GM19397 (cell line): ENCODE results near the gene MCUB.

Experiments used
- ATAC-seq: cut with Tn5 transposase; IDR thresholded peaks from one replicate; pipeline ENCODE4 v1.9.1; 2021; ENCODE audit warnings: mild to moderate bottlenecking, moderate library complexity; ENCODE audit not compliant: unreplicated experiment

The MCUB gene

DNA sequence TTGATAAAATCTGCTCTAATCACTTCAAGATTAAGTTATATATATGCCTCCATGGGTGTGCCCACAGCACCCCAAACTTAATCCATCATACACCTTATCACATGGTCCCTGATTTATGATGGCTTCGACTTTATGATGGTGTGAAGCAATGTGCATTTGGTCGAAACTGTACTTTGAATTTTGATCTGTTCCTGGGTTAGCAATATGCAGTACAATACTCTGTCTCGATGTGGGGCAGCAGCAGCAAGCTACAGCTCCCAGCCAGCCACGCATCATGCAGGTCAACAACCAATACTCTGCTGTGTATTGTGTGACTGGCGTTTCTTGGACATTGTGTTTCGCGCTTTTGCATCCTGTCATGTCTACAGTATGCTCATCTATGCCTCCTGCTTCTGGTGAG, 62.6 kb downstream of the MCUB start:
- no peak for ATAC-seq

DNA sequence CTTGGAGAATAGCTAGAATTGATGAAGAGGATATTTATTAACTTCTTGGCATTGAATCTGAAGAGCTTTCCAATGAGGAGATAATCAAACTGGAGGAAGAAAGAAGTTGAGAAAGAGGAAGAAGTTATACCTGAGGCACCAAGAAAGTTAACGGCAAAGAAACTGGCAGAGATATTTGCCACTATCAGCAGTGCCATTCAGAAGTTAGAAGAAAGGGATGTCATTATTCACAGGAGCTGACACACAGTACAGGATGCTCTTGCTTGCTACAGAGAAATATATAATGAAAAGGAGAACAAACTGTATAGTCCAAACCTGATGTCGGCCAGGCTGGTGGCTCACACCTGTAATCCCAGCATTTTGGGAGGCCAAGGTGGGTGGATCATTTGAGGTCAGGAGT, 64.5 kb downstream of the MCUB start:
- no peak for ATAC-seq

DNA sequence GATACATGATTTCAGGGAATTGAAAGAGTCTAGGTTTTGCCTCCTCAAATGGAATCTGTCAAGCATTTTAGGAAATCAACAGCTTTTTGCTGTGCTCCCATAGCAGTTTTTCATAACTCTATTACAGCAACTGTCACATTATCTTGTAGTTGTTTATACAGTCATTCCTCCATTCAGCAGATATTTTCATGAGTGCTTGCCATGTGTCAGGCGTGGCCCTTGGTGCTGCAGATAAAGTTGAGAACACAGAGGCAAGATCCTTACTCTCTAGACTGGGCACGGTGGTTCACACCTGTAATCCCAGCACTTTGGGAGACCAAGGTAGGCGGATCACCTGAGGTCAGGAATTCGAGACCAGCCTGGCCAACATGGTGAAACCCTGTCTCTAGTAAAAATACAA, 67.3 kb downstream of the MCUB start:
- ATAC-seq = no peak

DNA sequence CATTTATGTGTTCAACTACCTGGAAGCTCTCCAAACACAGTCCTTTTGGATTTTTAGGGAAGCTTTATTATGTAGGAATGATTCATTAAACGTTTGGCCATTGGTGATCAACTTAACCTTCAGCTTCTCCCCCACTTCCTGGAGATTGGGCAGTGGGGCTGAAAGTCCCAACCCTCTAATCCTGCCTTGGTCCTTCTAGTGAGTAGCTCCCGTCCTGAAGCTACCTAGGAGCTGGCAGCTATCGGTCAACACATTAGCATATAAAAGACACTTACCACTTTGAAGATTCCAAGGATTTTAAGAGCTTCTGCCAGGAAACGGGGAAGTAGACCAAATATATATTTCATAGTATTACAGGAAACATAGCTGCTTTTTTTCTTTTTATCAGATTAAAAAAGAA, 69.7 kb downstream of the MCUB start:
- no peak for ATAC-seq

DNA sequence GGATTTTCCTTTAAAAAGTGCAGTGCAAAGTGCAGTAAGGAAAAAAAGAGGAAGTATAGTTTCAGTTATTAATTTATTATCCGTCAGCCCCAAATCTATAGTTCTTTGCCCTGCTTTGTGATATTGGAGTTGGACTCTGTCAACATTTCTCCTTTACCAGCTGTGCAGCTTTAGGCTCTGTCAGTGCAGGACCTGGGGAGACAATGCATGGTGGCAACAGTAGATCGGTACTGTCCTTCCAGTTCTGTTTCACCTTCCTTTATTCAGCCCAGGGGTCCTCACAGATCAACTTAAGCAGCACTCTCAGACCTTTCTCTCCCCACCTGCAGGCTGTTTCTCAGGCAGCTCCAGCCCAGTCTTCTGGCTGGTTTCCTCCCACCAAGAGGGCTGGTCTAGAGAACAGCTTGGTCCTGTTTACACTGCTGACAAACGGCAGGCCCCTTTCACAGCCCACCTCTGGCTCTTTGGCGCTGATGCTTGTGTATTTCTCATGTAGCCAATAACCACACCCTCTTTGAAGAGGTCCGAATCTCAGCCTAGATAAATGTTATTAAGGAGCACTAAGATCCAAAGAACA, 71.6 kb downstream of the MCUB start:
- no peak for ATAC-seq

DNA sequence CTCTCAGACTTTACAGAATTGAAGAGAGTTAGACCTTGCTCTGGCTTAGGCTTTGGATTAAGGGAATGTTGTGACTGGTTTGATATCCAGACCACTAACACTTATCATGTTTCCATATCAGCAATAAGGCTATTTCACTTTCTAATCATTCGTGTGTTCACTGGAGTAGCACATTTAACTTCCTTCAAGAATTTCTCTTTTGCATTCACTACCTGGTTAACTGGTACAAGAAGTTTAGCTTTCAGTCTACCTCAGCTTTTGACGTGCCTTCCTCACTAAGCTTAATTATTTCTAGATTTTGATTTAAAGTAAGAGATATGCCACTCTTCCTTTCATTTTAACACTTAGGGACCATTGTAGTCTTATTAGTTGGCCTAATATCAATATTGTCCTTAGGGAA, 80.6 kb downstream of the MCUB start:
- no peak for ATAC-seq

DNA sequence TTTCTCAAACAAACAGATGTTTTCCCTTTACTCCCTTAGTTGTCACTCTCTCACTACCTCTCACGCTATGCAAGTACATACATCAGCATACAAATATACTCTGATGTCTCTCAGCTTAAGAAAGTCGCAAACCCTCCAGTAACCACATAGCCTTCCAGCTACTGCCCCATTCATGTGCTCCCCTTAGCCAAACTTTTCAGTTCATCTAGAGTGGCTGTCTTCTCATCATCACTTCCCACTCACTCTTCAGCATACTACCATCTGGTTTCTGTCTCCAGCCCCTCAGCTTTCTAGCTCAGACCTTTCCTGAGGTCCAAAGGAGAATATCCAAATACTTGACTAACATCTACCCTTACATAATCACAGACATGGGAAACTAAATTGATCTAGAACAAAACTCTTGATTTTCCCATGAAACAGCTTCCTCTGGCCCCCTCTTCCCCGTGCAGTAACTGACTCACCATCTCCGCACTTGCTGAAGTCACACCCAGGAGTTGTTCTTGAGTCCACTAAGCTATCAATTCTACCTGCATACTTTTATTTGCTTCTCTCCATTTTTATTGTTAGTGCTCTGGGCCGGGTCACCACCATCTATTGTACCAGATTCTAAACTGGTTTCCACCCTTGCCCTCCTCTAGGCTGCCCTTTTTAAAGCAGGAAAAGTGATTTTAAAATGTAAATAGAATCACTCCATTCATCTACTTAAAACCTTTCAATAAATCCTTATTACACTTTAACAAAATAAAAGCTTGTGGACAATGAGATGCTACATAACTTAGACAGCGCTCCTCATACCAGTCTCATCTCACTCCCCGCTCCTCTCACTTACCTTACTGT, 86.0 kb downstream of the MCUB start:
- no peak for ATAC-seq

DNA sequence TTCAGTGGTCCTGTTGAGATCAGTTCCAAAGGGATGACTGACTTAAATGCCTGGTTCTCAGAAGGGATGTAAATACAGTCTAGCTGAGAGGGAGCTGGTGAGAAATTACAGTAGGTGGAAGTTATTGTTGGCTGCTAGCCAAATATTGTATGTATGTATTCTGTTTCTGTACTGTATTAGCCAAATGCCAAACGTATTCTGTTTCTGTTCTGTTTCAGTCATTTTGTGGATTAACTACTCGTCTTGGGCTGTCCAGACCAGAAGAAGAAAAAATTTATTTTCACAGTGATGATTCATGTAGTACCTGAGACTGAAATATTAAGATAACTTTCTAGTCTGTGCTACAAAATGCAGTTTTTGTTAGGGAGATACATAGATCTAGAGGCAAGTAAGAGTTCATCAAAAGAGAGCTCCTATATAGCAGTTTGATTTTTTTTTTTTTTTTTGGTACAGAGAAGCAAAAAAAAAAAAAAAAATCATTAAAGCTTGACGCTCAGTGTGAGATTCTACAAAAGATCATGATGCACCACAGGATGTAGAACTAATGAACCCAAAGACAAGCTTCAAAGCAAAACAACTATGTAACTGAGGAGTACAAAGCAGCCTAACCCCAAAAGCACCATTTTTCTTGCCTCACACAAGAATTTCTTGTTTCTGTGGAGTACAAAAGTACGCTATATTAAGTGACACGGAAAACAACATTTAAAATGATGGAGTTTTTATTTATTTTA, 88.4 kb downstream of the MCUB start:
- no peak for ATAC-seq

DNA sequence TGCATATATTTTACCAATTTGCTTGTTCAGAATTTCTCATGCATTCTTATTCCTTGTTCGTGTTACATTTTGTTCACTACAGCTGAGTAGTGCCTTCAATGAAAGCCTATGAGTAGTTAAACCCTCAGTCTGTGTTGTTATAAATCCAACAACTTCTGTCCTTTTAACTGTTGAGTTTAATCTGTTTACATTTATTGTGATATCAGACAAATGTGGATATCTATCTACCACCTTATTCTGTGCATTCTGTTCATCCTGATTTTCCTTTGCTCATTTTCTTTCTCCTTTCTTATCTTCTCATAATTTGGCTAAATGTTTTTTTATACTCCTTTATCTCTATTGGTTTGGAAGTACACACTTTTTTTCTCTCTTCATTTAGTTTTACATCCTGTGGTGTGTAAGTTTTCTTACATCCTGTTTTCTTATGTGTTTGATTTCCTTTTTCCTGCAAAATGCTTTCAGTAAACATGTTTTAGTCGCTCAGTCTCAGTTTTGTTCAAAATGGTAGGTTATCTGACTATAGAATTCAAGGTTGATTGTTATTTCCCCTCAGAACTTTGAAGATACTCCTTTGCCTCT, 89.0 kb downstream of the MCUB start:
- no peak for ATAC-seq

DNA sequence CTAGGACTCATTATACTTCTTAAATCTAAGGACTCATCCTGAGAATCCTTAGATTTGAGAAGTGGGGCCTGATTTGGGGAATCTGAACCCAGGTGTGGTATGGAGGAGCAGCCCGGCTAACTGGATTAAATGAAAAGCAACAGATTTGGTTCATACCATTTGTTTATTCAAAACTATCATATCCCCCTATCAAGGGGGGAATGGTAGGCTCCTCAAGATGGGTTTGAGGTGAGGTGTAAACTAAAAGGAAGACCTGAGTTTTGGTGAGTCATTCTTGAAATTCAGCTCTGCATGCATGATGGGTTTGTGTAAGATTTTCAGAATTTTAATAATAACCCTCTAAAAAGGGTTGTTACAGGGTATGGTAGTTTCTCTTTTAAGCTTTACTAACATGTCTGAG, 89.8 kb downstream of the MCUB start:
- ATAC-seq = peak; percentile 68

DNA sequence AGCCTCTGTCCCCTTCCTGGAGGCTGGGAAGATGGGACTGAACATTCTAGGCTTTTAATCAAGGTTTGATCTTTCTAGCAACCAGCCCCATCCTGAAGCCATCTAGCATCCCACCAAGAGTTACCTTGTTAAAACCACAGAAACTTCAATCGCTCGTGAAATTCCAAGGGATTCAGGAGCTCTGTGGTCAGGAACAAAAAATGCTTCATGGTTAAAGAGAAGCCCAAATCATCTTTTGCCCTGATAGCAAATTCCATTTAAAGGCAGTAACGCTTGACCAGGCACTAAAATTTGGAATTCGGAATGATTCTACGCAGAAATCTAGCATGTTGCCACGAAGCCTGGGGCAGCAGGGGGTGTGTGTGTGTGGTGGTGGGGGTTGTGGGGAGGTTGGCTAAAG, 95.3 kb downstream of the MCUB start:
- no peak for ATAC-seq

DNA sequence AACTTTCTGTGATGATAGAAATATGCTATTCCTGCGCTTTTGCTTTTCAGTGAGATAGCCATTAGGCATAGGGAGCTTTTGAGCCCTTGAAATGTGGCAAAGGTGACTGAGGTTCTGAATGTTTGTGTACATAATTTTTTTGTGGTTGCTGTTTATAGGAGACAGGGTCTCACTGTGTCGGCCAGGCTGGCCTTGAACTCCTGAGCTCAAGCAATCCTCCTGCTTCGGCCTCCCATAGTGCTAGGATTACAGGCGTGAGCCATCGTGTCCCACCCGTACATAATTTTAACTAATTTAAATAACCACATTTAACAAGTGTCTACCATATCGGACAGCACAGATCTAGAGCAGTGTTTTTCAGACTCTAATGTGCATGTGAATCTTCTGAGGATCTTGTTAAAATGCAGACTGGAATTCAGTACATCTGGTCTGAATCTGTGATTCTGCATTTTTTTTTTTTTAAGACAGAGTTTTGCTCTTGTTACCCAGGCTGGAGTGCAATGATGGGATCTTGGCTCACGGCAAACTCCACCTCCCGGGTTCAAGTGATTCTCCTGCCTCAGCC, 97.9 kb downstream of the MCUB start:
- no peak for ATAC-seq

DNA sequence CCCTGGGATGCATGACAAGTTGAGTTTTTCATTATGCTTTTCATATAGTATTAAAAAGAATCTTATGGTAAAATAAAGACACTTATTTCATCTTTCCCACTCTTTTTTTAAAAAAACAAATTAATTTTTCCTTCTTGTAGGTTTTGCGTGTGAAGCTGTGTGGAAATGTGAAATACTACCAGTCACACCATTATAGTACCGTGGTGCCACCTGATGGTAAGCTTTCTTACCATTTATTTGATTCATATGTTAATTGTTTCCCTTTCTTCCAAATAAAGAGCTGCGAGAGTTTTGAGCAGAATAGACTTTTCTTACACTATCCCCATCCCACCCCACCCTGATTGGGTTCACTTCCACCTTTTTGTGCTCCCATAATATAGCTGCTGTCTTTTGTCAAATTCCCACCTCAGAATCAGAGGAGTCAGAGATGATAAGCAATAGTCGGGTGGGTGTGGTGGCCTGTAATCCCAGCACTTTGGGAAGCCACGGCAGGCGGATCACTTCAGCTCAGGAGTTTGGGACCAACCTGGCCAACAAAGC, 98.9 kb downstream of the MCUB start:
- ATAC-seq = no peak

DNA sequence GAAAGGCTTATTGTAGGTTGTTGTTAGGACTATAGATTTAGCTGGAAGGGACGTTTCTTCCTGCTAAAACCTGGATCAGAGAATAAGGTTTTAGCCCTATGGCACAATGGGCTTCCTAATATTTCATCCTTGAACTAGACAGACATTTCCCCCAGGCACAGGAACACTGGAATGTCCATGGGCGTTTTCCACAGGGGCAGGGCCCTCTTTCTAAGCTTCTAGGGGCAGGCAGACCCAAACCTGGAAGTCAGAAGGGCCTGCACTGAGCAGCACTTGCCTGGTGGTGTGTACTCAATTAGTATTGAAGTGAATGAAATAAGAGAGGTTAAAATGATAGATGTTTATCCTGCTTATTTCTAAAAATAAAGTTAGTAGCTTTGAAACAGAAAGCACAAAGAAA, 102.1 kb downstream of the MCUB start:
- no peak for ATAC-seq

DNA sequence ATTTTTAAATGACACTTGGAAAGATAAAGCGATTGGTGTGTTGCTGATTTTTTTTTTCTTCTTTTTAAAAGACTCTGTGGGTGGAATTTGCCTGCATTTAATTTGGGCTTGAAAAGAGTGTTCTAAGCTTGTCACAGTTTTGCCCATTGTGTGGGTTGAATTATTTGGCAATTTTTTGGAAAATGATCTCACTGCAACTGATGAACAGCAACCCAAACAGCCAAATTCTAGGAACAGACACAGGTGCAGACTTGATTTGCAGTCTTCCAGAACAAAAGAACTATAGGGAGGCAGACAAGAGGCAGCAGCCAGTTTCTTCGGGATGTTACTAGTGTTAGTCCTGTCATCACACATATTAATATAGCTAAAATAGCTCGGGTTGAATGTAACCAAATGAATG, 102.7 kb downstream of the MCUB start:
- no peak for ATAC-seq

DNA sequence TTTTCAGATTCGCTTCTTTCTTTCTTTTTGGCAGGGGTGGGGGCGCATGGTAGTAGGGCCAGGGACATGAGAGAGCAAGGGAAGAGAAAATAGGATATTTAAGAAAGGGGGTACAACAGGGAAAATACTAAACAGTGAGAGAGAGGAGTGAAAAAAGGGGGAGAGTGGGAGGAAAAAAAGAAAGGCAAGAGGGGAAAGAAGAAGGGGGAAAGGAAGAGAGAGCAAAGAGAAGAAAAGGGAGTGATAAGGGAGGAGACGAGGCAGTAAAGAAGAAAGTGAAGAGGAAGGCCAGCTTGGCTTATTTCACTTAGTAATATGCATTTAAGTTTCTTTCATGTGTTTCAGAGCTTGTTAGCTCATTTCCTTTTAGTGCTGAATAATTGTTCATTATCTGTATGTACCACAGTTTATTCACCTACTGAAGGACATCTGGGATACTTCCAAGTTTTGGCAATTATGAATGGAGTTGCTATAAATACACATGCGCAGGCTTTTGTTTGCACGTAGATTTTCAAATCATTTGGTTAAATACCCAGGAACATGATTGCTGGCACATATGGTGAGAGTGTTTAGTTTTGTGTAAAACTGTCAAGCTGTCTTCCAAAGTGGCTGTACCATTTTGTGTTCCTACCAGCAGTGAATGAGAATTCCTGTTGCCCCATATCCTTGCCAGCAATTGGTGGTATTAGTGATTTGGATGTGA, 105.9 kb downstream of the MCUB start:
- no peak for ATAC-seq

DNA sequence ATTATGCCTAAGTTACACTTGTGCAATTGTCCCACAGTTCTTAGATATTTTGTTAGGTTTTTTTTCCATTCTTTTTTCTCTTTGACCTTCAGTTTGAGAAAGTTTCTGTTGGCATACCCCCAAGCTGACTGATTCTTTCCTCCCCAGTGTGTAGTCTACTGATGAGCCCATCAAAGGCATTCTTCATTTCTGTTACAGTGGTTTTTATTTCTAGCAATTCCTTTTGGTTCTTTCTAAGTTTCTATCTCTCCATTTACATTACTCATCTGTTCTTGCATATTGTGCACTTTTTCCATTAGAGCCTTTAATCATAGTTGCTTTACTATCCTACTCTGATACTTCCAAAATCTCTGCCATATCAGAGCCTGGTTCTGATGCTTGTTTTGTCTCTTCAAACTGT, 111.3 kb downstream of the MCUB start:
- ATAC-seq = no peak

DNA sequence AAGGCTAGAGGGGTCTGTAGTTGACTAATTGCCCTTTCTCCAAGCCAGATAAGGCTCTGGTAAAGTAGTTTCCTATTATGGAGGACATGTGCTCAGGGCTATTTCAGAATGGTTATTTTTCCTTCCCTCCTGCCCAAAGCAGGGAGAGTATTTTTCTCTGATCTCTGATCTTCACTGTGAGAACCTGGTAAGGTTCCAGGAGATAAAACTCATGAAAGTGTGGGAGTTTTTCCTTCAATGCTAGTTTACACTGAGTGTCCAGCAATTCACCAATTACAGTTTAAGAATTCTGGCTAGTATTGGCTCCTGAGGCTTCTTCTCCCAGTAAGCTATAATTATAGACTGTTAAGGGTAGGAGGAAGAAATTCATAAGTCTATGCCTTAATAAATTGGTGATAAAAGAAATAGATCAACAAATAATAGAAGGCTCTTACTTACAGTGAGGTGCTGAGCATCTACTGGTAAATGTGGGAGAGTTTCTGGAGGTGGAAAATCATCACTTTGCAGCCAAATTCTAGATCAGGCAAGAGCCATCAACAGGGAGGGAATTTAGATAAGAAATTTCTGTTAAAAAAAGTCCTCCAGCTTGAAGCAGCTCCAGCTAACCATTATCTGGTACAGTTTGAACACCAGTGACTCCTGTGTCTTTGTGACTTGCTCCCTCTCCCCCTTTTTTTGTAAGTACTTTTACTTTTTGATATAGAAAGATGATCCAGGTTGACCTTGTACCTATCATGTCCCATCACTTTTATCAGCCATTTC, 112.3 kb downstream of the MCUB start:
- ATAC-seq = no peak

DNA sequence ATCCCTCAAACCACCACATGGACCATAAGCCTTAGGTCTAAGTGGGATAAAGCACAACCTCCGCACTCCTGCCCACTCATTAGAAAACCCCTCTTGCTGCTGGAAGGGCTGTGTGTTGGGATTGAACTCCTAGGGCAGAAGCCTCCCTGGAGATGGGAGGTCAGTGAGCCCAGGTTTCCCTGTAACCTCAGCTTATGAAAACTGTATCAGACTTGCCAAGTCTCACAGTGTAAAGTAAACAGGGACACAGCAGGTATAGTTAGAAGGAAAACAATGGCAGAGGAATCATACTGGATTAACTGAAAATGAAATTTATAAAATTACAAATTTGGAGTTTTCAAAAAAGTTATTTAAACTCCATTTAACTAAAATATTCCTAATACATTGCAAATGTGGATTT, 113.3 kb downstream of the MCUB start:
- no peak for ATAC-seq

DNA sequence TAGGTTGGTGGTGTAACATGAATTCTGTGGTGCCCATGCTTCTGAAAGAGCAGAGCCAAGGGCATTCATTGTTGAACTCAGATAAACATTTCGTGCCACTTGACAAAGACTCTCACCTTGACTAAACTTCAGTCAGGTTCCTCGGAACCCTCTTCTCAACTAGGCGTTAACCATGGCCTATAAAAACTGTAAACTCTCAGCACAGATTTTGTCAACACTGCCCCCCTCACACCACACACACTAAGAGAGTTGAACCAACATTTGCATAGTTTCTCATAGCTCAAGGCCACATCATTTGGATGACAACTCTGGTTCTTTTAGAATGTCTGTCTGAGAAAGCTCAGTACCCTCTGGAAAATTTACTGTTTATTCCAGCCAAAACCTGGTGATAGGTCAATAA, 115.1 kb downstream of the MCUB start:
- ATAC-seq = no peak
